ENCODE results near the gene SAYSD1. TPM values are rescaled to one million over a fixed set of nuclear protein-coding genes. Genes with fewer than 3 reads are reported as not detected.

Gene SAYSD1
- total and polyA plus RNA-seq, 2 experiments from 2014 or later: 8.2 to 10.0 TPM

GRCh38 chr6:39072830-39073229, 42.2 kb downstream of the SAYSD1 start (continued):
- TF ChIP-seq ZNF462 (CRISPR knock-in tag; IDR thresholded peaks at IDR 0.05): no peak

GRCh38 chr6:39068391-39068790, 46.6 kb downstream of the SAYSD1 start:
- no peaks in the 10 kb centered on the region for H3F3A ChIP-seq (replicated peaks; ENCODE audit: low read depth)
- Mint-ChIP-seq H3K9me3 (no peaks in the 10 kb centered on the region), H3K4me1 (peaks cover 11% of the 10 kb centered on the region), H3K27me3 (ENCODE audit: insufficient read depth, low read depth, poor library complexity) (no peaks in the 10 kb centered on the region), H3K36me3 (ENCODE audit: low read depth) (peaks cover 2% of the 10 kb centered on the region), H3K4me3 (no peak overlapping the region), H3K27ac (no peak overlapping the region)
- no peak overlapping the region for H3K4me2 ChIP-seq
- no peak for DNase-seq (ENCODE audit: low spot score)
- no peaks in the 10 kb centered on the region for H3K79me2 ChIP-seq (replicated peaks; ENCODE audit: insufficient read depth)
- no peaks in the 10 kb centered on the region for H3K9me2 ChIP-seq (ENCODE audit: insufficient read depth)
- H3K4me1 ChIP-seq (ENCODE audit: insufficient read depth): peaks cover 7% of the 10 kb centered on the region
- H3K27ac ChIP-seq (ENCODE audit: low read depth): no peak overlapping the region
- ATAC-seq: no peak
- H3K4me3 ChIP-seq: no peak overlapping the region
- H3K27me3 ChIP-seq (ENCODE audit: insufficient read depth): no peaks in the 10 kb centered on the region
- no peaks in the 10 kb centered on the region; the same call in 1 of the 2 replicates for H3K36me3 ChIP-seq (ENCODE audit: insufficient read depth)
- H2AFZ ChIP-seq: no peak overlapping the region
- no peaks in the 10 kb centered on the region for H4K20me1 ChIP-seq (replicated peaks; ENCODE audit: insufficient read depth)
- TF ChIP-seq ZNF331 (CRISPR knock-in tag; IDR thresholded peaks at IDR 0.05; ENCODE audit: low read depth) (no peak), CTCF (conservative IDR thresholded peaks at IDR 0.05; ENCODE audit: low read depth in 2 of 2) (no peak), CREB1 (CRISPR knock-in tag; IDR thresholded peaks at IDR 0.05; ENCODE audit: low read depth) (no peak), POLR2AphosphoS5 (IDR thresholded peaks at IDR 0.05; ENCODE audit: low read depth) (no peak), JUNB (IDR thresholded peaks at IDR 0.05; ENCODE audit: unreplicated experiment) (no peak), STAT1 (IDR thresholded peaks at IDR 0.05; ENCODE audit: unreplicated experiment) (no peak), NANOG (IDR thresholded peaks at IDR 0.05; ENCODE audit: borderline replicate concordance) (no peak), EZH2 (IDR thresholded peaks at IDR 0.05; ENCODE audit: low read depth, unreplicated experiment) (no peak), ETS1 (IDR thresholded peaks at IDR 0.05) (no peak), EZH2phosphoT487 (IDR thresholded peaks at IDR 0.05; ENCODE audit: unreplicated experiment) (no peak)
